NCI-H82 treated with DMSO at 0.1 percent for 48 hours (cell line): Measurements from ENCODE around the gene CTNNBIP1.

Source experiments
- DNase-seq: peaks from one replicate; lab custom pipeline; 2025; ENCODE audit not compliant: unreplicated experiment; lab: John Stamatoyannopoulos, UW

Gene CTNNBIP1

DNA sequence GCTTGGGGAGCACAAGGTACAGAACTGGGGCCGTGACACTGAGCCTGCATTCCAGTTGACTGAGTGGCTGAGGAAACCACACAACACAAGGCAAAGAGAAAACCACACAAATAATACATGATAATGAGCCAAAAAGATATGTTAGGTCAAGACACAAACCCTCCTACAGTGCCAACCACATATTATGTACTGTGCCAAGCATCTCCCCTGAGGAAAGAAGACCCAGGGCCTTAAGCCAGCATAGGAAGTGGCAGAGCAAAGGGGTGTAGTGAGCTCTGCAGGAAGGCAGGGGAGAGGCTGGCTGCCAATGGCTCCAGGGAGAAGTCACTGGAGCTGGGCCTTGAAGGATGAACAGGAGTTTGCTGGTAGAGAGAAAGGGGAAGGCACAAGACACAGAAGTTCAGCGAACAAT is 28.2 kb downstream of the CTNNBIP1 start:
- DNase-seq: no peak

DNA sequence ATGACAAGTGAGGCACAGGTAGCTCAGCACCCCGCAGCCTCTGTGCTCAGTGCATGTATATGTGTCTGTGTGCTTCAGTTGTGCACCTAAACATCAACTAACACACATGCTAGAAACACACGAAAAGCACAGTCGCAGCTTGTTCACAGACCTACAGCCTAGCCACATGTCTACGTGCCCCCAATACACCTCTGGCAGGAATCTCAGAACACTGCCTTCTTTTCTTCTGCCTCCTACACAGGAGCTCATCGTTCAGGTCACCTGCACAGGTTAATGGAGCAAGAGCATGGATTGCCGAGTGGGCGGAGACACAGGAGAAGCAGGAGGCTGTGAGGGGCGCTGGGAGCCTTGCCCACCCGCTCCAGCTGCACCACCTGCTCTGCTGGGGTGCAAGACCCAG is 31.7 kb downstream of the CTNNBIP1 start:
- no peak for DNase-seq

DNA sequence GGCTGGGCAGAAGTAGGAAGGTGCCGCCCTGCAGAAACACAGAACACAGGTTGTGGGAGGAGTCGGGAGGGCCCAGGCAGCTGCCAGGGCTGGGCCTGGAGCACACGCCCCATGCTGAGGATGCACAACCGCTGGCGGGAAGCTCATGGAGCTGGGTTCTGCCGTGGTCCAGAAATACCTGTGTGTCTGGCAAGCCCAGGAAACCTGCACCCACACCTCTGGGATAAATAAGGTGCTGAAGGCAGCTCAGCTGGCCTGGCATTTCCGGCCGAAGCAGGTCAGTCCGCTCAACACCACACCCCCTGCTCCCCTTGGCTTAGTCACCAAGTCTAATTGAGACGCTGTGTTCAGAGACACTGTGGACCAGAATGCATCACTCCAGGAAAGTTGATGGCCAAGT is 32.1 kb downstream of the CTNNBIP1 start:
- no peak for DNase-seq

DNA sequence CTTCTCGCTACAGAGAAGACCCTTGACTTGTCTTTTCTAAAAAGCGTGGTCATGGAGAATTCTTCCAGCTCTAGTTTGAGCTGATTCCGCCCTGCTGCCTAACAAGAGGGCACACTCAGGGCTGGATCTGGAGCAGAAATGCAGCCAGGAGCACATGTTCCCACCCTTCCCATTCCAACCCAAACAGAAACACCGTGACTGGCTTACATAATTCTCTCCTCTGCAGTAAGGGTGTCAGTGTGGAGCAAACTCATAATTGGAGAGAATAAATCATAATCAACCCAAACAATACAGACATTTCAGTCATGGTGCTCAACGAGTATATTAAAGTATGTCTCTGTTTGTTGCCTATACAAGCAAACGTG is 34.5 kb downstream of the CTNNBIP1 start:
- no peak for DNase-seq

DNA sequence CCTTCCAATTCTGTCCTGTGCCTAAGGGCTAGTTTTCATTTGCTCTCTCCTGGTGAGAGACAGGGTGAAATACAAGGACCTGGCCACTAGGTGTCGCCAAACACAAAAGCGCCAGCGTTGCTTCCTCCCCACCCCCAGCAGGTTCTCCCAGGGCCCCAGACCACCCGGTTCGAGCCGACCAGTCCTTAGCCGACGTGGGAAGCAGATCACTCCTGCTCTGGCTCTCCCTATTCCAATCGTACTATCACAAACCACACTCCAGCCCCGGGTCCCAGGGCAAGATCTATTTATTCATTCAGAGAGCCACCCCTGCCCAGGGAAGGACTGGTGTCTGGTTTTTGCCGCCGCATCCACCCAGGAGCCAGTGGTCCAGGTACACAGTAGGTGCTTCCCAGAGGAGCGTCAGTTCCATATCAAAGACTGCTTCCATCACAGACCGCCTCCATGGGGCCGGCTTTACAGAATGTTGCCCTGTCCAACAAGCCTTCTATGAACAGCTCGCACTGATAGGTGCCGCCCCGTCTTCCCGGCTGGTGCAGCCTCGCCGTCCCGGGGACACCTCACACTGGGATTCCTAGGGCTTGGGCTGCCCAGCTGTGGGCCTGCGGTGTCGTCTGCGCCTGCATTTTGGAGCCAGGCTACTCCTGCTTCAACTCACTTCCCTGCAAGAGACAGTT is 35.0 kb downstream of the CTNNBIP1 start:
- peak; percentile 69 for DNase-seq

- DNase-seq: no peak
Measured at GRCh38 chr1:9874412-9874811, 35.7 kb downstream of the CTNNBIP1 start.

DNA sequence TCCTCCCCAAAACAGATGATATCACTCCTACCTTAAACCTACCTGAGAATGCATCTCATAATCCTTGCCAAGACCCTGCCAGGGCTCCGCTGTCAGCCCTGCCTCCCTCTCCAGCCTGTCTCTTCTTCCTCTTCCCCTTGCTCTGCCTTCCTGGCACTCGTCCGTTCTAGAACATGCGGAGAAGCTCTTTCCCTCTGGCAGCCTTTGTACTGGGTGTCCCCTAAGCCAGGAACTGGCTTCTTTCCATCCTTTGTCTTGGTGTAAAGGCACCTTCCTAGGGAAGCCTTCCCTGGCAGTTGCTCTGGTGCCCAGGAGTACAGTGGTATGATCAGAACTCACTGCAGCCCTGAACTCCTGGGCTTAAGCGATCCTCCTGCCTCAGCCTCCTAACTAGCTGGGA is 36.1 kb downstream of the CTNNBIP1 start:
- no peak for DNase-seq

DNA sequence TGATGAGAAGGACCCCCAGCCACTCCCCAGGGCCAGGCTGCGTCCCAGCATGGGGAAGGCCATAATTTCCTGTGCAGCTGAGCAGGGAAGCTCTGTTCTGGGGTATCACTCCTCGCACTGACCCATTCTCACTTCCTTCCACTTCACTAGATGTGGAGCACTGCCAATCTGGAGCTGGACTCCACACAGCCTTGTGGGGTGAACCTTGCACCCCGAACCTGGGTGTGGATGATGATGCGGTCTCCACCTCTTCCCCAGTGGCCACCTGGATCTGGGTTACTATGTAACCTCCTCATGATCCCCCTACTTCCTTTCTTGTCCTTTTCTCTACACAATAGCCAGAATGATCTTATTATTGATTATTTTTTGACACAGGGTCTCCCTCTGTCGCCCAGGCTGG is 36.7 kb downstream of the CTNNBIP1 start:
- no peak for DNase-seq

DNA sequence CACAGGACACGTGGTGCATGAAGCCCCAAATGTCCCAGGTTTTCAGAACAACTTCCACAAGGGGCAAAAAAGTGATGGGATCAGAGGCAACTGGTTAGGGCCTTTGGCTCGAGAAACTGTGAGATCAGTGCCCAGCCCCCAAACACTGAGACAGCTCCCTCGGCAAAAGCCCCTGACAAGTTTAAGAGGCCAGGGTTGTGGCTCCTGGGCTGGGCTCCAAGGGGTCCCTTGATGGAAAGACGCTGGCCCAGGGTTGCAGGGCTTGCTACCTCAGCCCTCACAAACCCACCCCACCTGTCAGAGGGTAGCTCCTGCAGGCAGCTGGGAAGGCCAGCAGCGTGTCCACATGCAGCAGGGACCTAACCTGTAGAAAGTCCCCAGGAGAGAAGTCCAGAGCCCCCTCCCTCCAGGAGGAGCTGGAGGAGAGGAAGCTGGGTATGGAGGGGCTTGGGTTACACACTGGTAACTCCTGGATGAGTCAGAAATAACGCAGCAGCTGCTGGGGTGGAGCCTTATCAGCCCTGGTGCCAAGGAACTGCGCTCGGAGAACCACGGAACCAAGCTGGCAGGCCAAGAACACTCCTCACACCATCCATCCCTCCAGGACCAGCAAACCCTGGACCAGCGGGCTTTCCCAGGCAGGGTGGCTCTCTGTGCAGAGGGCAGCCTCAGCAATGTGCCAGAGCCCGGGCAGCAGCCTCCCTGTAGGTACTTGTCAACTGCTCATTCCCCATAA is 37.5 kb downstream of the CTNNBIP1 start:
- DNase-seq: peak; percentile 24

GRCh38 chr1:9871707-9872425 is 38.2 kb downstream of the CTNNBIP1 start:
- no peak for DNase-seq

GRCh38 chr1:9871021-9871420 is 39.0 kb downstream of the CTNNBIP1 start:
- no peak for DNase-seq

DNA sequence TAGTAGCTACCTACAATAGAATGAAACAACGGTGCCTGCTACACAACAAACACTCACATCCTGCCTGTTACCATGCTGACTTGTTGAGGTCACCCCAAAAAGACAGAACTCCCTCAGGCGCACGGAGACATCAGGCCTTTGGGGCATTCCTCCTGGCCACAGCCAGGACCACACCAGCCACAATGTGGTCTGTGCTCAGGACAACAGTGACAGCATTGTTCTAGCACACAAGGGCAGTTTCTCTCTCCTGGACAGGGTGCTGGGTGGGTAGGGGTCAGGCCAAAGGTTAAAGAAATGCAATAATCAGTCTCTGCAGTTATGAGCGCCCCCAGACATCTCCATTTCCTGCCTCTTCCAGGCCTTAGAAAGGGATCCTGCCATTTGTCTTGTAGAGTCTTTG is 39.5 kb downstream of the CTNNBIP1 start:
- DNase-seq: no peak

DNA sequence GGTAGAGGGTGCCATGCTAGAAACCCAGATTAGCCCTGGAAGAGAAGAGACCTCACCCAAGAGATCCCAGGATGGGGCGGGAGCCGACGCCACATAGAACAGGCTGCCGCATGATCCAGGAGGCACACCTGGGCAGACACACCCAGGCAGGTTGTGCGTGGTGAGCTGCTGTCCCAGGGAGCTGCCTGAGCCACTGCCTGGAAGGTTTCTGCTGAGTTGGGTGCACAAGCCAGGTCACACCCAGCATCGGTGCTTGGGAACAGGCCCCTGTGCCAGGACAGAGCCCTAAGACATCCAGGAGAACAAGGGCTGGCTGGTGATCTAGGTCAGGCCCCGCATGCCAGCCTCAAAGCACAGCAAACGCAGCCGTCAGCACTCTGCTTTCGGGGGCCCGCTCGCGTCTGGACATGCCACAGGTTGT is 40.2 kb downstream of the CTNNBIP1 start:
- no peak for DNase-seq

DNA sequence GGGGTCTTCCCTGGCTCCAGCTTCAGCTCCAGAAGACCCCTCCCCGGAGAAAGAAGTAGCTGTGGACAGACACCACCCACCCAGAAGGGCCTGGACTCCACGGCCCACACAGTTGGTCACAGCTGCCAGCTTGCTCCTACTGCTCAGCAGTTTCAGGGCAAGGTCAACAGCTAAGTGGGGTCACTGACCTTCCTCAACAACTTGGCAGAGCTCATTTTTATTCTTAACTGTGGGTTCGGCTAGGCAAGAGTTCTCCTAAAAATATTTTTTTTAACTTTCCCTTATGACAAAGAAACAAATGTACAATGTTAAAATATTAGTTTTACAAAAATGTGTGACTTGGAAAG is 41.9 kb downstream of the CTNNBIP1 start:
- no peak for DNase-seq

DNA sequence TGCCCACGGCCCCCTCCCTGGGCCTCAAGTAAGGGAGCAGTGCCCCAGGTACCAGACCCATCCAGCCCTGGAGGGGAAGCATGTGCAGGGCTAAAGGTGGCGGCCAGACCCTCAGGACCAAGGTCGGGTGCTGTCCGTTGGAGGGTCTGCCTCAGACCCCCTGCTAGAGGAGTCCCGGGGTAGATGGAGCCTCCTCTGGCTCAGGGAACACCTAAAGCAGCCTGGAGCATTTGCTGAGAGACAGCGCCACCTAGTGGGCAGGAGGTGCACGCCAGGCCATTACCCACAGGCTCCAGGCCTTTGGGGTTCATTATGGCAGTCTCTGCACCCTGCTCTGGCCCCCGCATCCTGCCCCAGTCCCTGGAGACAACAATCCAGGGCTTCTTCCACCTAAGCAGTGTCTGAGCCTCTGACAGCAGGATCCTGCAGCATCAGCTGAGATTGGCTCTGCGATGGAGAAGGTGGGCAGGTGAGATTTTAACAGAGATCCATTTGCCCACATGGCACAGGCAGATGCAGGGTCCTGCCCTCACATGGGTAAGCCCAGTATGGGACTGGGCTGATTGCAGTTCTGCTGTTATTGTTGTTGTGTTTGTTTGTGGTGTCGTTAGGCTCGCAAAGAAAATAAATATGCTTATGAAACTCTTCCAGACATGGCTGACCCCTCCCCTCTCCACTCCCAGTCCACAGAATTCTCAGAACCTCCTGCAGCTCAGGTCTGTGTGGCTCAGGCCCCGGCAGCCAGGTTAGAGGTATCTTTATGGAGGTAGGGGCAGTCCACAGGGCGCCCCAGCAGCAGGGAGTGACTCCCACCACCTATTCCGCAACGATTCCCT is 42.4 kb downstream of the CTNNBIP1 start:
- DNase-seq: peak; percentile 37

DNA sequence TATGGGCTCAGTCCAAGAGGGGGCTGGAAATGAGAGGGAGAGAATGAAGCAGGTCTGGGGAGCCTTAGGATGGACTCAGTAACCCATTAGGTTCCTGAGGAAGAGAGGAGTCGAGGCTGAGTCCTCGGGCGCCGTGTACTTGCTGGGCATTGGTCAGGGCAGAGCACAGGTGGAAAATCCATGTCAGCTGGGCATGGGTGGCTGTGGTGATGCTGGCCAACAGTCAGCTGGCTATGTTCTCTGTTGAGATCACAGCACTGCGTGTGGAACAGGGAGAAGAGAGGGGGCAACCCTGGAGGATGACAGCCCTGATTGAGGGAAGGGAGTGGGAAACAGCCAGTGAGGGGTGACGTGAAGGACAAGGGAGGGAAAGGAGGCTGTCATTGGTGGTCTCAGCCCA is 43.2 kb downstream of the CTNNBIP1 start:
- DNase-seq: no peak

DNA sequence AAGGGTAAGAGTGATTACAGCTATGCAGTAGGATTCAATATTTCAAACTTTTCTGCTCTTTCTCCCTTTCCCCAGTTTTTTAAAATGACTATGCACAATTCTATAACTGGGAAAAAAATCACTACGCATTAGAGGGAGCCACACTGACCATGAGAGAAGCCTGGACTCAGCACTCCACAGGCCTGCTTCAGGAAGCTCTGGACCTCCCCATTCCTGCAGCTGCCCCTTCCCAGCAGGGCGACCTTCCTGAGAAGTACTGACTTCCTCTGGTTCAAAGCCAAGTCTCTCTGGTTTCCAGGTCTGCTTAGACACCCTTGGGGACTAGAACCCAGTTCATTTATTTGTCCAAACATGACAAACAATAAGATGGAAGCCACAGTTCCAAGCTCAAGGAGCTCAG is 44.3 kb downstream of the CTNNBIP1 start:
- DNase-seq: no peak

DNA sequence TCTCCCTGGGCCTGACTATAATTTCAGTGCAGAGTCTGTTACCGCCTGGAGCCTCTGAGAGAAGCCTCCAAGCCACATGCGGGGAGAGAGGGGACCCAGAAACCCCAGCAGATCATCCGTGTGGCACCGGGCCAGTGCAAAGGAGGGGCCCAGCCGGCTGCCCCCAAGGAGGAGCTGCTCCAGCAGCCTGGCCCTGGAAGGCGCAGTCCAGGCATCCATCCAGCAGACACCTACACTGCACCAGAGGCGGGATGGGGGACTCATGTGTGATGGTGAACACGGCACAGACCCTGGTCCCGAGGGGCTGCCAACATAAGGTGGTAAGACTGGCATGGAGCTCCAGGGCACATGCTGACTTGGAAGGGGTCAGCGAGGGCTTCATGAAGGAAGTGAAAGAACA is 46.7 kb downstream of the CTNNBIP1 start:
- DNase-seq: no peak

- DNase-seq: peak; percentile 62
Measured at GRCh38 chr1:9861360-9861759, 48.7 kb downstream of the CTNNBIP1 start.

GRCh38 chr1:9860887-9861286 is 49.2 kb downstream of the CTNNBIP1 start:
- peak; percentile 68 for DNase-seq

DNA sequence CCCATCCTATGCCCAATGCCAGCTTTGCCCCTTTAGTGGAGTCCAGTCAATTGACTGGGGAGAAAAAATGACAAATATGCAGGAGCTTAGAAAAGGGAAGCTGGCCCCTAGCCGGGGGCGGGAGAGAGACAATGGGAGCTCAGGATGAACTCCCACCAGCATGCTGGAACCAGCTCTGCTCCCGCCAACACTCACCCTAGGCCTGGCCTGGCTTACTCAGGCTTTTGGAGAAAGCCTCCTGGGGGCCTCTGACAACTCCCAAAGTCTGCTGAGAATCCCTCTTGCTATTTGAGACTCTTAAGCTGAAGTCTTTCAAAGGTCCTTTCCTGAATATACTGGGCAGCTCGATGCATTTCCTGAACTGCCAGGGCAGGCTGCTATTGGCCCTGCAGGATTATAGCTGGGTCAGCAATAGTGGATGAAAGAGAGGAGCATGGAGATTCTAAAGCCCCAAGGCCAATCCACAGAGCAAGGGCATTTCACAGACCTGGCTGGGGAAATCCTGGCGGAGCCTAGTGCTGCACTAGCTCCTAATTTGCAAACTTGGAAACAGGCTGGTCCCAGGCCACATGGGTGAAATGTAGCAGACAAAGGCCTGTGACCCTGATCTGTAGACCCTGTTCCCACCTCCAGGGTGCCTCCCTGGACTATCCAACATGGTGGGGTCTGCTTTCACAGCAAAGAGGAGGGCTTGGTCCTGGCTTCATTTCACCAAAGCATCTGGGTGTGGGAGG is 50.6 kb downstream of the CTNNBIP1 start:
- DNase-seq: no peak
